Karpas-422 (cell line): ENCODE data around the gene CYB5R3. TPM values are rescaled to one million over a fixed set of nuclear protein-coding genes. Genes with fewer than 3 reads are reported as not detected.
A peak's percentile ranks its signal among the peaks of the same experiment; 100 is the strongest.
"Not testable (repeated sequence)": the region's sequence is repeated elsewhere in the genome, so short reads cannot be mapped to it uniquely, and the experiment has no call there.

Experiments used
- DNase-seq: peaks from one replicate; pipeline ENCODE4 v3.0.0-alpha.2; 2015
- H2AFZ ChIP-seq: fragments of 200-600 bp; sonication (generic); 2 replicates; pipeline ENCODE4 v1.6.1; 2014; ENCODE audit warnings: antibody characterized with exemption, low read length, mixed read lengths
- H3K27ac ChIP-seq: fragments of 200-600 bp; sonication (generic); 2 replicates; pipeline ENCODE4 v1.5.1; 2014; ENCODE audit warnings: mild to moderate bottlenecking, low read length, moderate library complexity
- H3K27me3 ChIP-seq: fragments of 200-600 bp; sonication (generic); 2 replicates; pipeline ENCODE4 v1.6.1; 2014; ENCODE audit warnings: low read length, mixed read lengths
- H3K36me3 ChIP-seq: fragments of 200-600 bp; sonication (generic); 2 replicates; pipeline ENCODE4 v1.6.1; 2014; ENCODE audit warnings: low read length, mixed read lengths; ENCODE audit not compliant: insufficient read depth
- H3K4me1 ChIP-seq: fragments of 200-600 bp; sonication (generic); 2 replicates; pipeline ENCODE4 v1.6.1; 2014; ENCODE audit warnings: mild to moderate bottlenecking, low read length, mixed read lengths
- H3K4me2 ChIP-seq: fragments of 200-600 bp; sonication (generic); 2 replicates; pipeline ENCODE4 v1.6.1; 2014; ENCODE audit warnings: low read length, low read depth, mild to moderate bottlenecking; ENCODE audit not compliant: poor library complexity, severe bottlenecking
- H3K4me3 ChIP-seq: fragments of 200-600 bp; sonication (generic); 2 replicates; pipeline ENCODE4 v1.5.1; 2014; ENCODE audit warnings: mild to moderate bottlenecking, antibody characterized with exemption, low read length, mixed read lengths
- H3K79me2 ChIP-seq: fragments of 200-600 bp; sonication (generic); 2 replicates; pipeline ENCODE4 v1.6.1; 2014; ENCODE audit warnings: mild to moderate bottlenecking, low read length, mixed read lengths
- H3K9ac ChIP-seq: fragments of 200-600 bp; sonication (generic); 2 replicates; pipeline ENCODE4 v1.6.0; 2014; ENCODE audit warnings: low read length
- H3K9me2 ChIP-seq: fragments of 200-600 bp; sonication (generic), shearing (Covaris generic); replicated peaks from 2 replicates; pipeline ENCODE4 v1.6.0; 2014; ENCODE audit warnings: mild to moderate bottlenecking, low read length, moderate library complexity; ENCODE audit not compliant: insufficient read depth
- H3K9me3 ChIP-seq: fragments of 300-700, 200-600 bp; sonication (generic); 2 replicates; pipeline ENCODE4 v1.6.1; 2014; ENCODE audit warnings: low read length, mixed read lengths
- H4K20me1 ChIP-seq: fragments of 200-600 bp; sonication (generic); 2 replicates; pipeline ENCODE4 v1.6.1; 2014; ENCODE audit warnings: mild to moderate bottlenecking, antibody characterized with exemption, low read length, low read depth; ENCODE audit not compliant: insufficient read depth
- total RNA-seq: library from RNA; depleted of rRNA; stranded (reverse); fragments of >200 nt; shearing (Covaris generic); gene quantifications from 2 replicates; pipeline ENCODE4 v1.2.3, GENCODE V29; 2014; ENCODE audit warnings: low replicate concordance

Gene CYB5R3
- total RNA-seq, 1 experiment from 2014 or later, result 27.5 TPM

DNA sequence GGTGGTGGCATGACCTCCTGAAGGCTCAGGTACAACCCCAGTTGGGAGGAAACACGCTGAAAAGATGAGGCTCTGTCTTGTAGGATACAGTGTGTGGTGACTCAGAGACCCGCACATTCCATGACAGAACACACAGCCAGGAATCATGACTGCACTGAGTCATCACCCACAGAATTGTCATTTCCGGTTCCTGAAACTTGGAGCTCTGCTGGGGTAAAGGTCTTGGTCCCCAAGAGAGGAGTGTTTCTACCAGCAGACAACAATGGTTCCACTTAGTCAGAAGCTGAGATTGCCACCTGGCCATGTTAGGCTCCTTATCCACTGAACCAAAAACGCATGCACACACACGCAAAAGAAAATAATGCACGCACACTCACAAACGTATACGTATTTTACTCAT is 31.5 kb upstream of the CYB5R3 start:
- Histone ChIP-seq H3K79me2 (no peaks in the 10 kb centered on the region), H3K9ac (no peak overlapping the region), H3K9me3 (no peaks in the 10 kb centered on the region; the same call in 1 of the 2 replicates), H3K4me3 (no peak overlapping the region), H3K4me1 (no peaks in the 10 kb centered on the region), H3K27me3 (no peaks in the 10 kb centered on the region), H3K36me3 (no peaks in the 10 kb centered on the region), H3K9me2 (no peaks in the 10 kb centered on the region), H3K27ac (no peak overlapping the region), H3K4me2 (no peak overlapping the region), H4K20me1 (no peaks in the 10 kb centered on the region), H2AFZ (no peak overlapping the region)
- no peak for DNase-seq

DNA sequence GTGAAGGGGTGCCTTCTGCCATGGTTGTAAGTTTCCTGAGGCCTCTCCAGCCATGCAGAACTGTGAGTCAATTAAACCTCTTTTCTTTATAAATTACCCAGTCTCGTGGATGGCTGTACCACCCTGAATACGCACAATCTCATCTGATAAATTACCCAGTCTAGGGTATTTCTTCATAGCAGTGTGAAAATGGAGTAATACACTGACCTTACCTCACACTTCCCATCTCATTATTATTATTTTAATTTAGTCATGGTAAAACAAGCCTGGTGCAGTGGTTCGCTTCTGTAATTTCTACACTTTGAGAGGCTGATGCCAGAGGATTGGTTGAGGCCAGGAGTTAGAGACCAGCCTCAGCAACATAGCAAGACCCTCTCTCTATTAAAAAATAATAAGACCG is 30.5 kb upstream of the CYB5R3 start:
- no peaks in the 10 kb centered on the region for H3K27me3 ChIP-seq
- no peaks in the 10 kb centered on the region; the same call in 1 of the 2 replicates for H3K9me3 ChIP-seq
- no peaks in the 10 kb centered on the region for H3K4me1 ChIP-seq
- H3K9ac ChIP-seq, result no peak overlapping the region
- DNase-seq, result no peak
- H3K36me3 ChIP-seq, result no peaks in the 10 kb centered on the region
- no peaks in the 10 kb centered on the region for H3K79me2 ChIP-seq
- no peak overlapping the region for H3K27ac ChIP-seq
- no peaks in the 10 kb centered on the region for H4K20me1 ChIP-seq
- H2AFZ ChIP-seq, result no peak overlapping the region
- no peak overlapping the region for H3K4me2 ChIP-seq
- no peak overlapping the region for H3K4me3 ChIP-seq
- no peaks in the 10 kb centered on the region for H3K9me2 ChIP-seq

GRCh38 chr22:42678894-42679293 is 29.7 kb upstream of the CYB5R3 start:
- Histone ChIP-seq H3K9me3 (no peaks in the 10 kb centered on the region; the same call in 1 of the 2 replicates), H4K20me1 (no peaks in the 10 kb centered on the region), H3K36me3 (no peaks in the 10 kb centered on the region), H3K27me3 (no peaks in the 10 kb centered on the region), H3K79me2 (no peaks in the 10 kb centered on the region), H3K4me2 (no peak overlapping the region), H3K9me2 (no peaks in the 10 kb centered on the region), H3K9ac (no peak overlapping the region), H3K27ac (no peak overlapping the region), H3K4me3 (no peak overlapping the region), H3K4me1 (no peaks in the 10 kb centered on the region), H2AFZ (no peak overlapping the region)
- no peak for DNase-seq

DNA sequence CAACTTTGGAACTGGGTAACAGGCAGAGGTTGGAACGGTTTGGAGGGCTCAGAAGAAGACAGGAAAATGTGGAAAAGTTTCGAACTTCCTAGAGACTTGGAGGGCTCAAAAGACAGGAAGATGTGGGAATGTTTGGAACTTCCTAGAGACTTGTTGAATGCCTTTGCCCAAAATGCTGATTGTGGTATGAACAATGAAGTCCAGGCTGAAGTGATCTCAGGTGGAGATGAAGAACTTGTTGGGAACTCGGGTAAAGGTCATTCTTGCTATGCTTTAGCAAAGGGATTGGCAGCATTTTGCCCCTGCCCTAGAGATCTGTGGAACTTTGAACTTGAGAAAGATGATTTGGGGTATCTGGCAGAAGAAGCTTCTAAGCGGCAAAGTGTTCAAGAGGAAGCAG is 28.7 kb upstream of the CYB5R3 start:
- not testable (repeated sequence) for H3K36me3 ChIP-seq, H4K20me1 ChIP-seq, H3K79me2 ChIP-seq, H3K9me3 ChIP-seq, H3K4me2 ChIP-seq, H3K27ac ChIP-seq, H3K4me3 ChIP-seq, DNase-seq, H2AFZ ChIP-seq, H3K9me2 ChIP-seq, H3K9ac ChIP-seq, H3K4me1 ChIP-seq, H3K27me3 ChIP-seq

DNA sequence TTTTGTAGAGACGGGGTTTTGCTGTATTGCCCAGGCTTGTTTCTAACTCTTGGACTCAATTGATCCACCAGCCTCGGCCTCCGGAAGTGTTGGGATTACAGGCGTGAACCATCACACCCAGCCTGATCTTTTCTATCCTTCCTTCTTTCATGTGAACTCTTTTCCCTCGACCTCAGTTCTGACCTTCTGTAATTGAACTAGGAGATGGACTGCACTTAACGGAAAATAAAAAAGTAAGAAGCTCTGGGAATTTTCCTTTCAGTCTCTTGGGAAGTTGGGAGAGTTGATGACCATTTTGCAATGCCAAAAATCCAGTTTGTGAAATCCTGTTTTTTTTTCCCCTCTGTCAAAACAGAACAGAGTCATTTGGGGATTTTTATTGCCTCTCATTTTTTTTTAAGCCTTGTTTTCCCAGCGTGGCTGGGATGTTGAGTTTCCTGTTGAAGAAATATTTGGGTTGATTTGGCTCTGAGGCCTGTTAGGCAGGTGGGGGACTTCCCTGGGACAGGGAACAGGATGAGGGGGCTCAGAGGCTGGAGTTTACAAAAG is 26.9 kb upstream of the CYB5R3 start:
- Histone ChIP-seq H3K27ac (no peak overlapping the region), H2AFZ (no peak overlapping the region), H3K79me2 (no peaks in the 10 kb centered on the region), H3K9me3 (no peaks in the 10 kb centered on the region; the same call in 1 of the 2 replicates), H3K4me2 (no peak overlapping the region), H3K9ac (no peak overlapping the region), H3K27me3 (no peaks in the 10 kb centered on the region), H3K4me1 (peaks cover 5% of the 10 kb centered on the region), H3K4me3 (no peak overlapping the region), H3K9me2 (no peaks in the 10 kb centered on the region), H4K20me1 (no peaks in the 10 kb centered on the region), H3K36me3 (no peaks in the 10 kb centered on the region)
- DNase-seq, result no peak

- no peak for DNase-seq
- Histone ChIP-seq H3K27ac (no peak overlapping the region), H3K36me3 (no peaks in the 10 kb centered on the region), H3K9ac (no peak overlapping the region), H3K4me3 (no peak overlapping the region), H4K20me1 (no peaks in the 10 kb centered on the region), H3K9me3 (no peaks in the 10 kb centered on the region; the same call in 1 of the 2 replicates), H3K9me2 (no peaks in the 10 kb centered on the region), H2AFZ (no peak overlapping the region), H3K79me2 (no peaks in the 10 kb centered on the region), H3K4me1 (peaks cover 13% of the 10 kb centered on the region), H3K4me2 (no peak overlapping the region), H3K27me3 (no peaks in the 10 kb centered on the region)
Observed at GRCh38 chr22:42673898-42674401, 24.8 kb upstream of the CYB5R3 start.

DNA sequence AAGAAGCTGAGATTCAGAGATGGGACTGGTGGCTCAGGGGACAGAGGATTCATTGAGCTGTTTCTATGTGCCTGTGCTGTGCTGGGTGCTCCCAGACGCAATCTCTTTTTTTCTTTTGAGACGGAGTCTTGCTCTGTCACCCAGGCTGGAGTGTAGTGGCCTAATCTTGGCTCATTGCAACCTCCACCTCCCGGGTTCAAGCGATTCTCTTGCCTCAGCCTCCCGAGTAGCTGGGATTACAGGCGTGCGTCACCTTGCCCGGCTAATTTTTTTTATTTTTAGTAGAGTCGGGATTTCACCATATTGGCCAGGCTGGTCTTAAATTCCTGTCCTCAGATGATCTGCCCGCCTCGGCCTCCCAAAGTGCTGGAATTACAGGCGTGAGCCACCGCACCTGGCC is 23.9 kb upstream of the CYB5R3 start:
- not testable (repeated sequence) for H3K4me3 ChIP-seq, H3K4me2 ChIP-seq, H4K20me1 ChIP-seq, H3K9me2 ChIP-seq, H2AFZ ChIP-seq, DNase-seq, H3K27ac ChIP-seq, H3K27me3 ChIP-seq, H3K9ac ChIP-seq, H3K9me3 ChIP-seq, H3K36me3 ChIP-seq, H3K79me2 ChIP-seq
- H3K4me1 ChIP-seq, result peaks cover 13% of the 10 kb centered on the region

- Histone ChIP-seq H3K4me3 (no peak overlapping the region), H3K9me2 (no peaks in the 10 kb centered on the region), H3K4me2 (peak overlapping the region; percentile 23), H2AFZ (peak overlapping the region; percentile 77), H3K36me3 (no peaks in the 10 kb centered on the region), H3K27me3 (no peaks in the 10 kb centered on the region), H3K27ac (no peak overlapping the region), H3K9me3 (no peaks in the 10 kb centered on the region), H3K4me1 (peaks cover 13% of the 10 kb centered on the region), H3K79me2 (no peaks in the 10 kb centered on the region), H4K20me1 (no peaks in the 10 kb centered on the region), H3K9ac (no peak overlapping the region)
- no peak for DNase-seq
Observed at GRCh38 chr22:42670921-42671709, 21.9 kb upstream of the CYB5R3 start.
